Measurements from ENCODE around the gene CEP104.
A peak's percentile ranks its signal among the peaks of the same experiment; 100 is the strongest.

Gene CEP104

DNA sequence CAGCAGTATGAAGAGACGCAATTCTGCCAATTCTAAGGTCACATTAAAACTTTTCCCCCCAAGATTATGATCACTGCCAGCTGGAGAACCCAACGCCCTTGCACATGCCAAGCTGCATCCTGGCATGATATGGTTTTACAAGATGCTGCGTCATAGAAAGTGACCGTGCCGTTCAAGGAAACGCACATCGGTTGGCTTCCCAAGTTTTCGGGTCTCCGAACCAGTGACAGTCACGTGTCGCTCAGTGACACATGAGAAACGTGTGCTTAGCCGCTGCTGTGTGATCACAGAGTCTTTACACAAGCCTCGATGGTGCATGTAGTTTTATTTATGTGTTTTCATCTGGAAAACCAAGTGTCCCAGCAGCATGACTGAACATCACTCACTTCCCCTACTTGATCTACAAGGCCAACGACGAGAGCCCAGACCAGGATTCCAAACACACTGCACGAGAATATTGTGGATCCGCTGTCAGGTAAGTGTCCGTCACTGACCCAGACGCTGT, 77.0 kb downstream of the CEP104 start:
- DNase-seq (ENCODE audit: low read depth in 4 of 4, low spot score in 1 of 4): no peak

DNA sequence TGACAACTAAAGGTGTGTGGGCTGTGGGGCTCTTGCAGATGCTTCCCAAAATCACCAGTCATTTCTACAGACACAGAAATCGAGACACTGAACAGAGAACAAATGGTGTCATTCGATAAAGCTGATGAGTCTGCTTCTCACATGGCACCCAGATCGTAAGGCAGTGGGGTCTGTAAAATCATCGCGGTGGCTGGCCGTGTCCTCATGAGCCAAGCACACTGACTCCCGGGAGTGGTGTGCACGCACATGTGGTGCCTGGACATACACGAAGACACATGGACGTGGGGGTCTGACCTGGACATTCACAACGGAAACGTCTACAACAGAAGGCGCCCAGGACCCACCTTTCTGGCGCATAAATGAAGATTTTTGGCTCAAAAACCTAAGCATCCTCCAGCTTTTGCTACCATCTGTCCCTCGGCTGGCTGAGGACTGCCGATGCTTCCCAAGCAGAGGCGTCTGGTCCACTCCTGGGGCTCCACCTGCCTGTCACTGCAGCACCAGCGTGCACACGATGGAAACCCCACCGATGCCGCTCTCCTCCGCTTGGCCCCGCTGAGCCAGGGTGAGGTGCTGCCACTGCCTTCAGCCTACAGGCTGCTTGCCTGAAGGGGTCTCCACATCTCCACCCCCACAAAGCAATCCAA, 77.6 kb downstream of the CEP104 start:
- no peak for DNase-seq (ENCODE audit: low read depth in 4 of 4, low spot score in 1 of 4)

DNA sequence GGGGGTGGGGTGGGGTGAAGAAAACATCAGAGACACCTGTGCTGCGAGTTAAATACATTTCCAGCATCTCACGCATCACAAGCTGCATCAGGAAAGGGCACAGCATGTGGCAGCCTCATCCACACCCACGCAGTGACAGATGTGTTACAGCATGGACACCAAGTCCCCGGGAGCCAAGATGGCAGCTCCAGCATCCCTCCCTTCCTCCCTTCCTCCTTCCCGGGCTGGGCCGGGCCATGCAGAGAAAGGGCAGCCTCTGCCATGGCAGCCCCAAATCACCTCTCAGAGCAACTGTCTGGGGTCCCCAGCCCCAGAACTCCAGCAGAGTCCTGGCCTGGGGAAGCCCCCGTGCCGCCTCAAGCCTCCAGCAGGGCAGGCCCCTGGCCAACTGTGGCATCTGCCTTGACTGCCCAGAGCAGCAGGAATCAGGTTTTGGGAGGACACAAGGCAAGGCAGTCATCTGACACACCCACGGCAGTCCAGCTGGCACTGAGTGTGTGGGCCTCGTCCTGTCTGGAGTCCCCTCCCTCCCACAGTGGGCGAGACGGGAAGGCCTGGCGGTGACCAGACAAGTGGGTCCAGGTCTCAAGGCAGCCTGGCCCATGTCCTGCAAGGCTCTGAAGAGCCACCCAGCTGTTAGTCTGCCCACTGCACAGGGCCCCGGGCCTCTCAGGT, 78.3 kb downstream of the CEP104 start:
- DNase-seq (ENCODE audit: low read depth in 4 of 4, low spot score in 1 of 4): no peak

DNA sequence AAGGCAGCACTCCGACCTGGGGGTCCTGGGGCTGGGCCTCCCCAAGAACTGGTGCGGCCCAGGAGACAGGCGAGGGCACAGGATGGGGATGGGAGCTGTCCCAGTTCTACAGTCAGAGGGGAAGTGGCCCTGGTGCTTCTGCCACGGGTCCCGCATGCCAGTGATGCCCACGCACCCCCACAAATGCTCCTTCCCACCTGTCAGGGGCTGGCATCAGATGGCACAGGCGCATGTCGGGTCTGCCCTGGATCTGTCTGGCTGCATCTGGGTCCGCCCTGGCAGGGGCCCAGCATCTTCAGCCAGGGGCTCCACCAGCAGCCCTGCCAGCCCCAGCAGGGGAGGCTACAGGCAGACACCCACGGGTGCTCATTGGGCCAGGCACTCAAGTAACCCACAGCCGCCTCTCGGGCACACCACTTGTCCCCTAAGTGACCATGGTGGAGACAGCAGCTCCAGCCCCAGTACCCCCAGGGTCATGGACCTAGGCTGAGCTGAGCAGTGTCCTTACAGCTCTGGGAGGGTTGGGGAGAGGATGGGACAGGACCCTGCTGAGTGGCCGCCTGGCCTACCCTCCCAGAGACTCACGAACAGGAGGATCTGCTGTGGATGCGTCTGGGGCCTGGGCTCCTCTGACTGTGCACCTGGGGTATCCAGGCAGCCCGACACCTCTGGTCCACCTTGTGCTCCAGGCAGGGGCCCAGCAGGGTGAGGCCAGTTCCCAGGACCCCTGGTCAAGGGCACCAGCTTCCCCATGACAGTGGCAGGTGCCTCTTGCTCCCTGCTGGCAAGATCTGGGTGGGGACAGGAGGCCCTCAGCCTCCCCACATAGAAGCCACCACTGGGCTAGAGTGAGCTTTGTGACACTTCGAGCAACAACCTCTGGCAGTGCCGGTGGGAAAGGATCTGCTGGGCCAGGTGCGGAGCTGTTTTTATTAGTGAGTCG, 79.1 kb downstream of the CEP104 start:
- DNase-seq (ENCODE audit: low read depth in 4 of 4, low spot score in 1 of 4): no peak

DNA sequence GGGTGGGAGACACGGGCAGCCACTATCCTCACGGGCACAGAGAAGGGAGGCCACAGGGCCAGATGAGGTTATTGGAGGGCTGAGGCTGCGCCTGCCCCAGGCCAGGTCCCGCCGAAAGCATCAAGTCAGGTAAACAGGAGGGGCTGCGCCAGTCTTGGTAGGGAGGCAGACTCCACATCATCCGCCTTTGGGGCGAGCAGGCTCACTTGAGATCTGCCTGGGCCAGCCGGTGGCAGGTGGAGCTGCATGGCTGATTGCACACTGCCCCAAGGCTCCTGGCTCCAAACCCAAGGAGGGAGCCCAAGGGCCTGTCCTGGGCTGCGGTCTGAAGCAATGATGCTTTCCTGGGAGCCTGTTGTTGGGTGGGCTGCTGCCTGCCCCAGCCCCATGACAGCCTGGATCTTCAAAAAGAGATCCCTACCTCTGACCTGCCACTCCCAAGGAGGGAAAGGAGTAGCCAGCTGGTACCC, 79.9 kb downstream of the CEP104 start:
- no peak for DNase-seq (ENCODE audit: low read depth in 4 of 4, low spot score in 1 of 4)

DNA sequence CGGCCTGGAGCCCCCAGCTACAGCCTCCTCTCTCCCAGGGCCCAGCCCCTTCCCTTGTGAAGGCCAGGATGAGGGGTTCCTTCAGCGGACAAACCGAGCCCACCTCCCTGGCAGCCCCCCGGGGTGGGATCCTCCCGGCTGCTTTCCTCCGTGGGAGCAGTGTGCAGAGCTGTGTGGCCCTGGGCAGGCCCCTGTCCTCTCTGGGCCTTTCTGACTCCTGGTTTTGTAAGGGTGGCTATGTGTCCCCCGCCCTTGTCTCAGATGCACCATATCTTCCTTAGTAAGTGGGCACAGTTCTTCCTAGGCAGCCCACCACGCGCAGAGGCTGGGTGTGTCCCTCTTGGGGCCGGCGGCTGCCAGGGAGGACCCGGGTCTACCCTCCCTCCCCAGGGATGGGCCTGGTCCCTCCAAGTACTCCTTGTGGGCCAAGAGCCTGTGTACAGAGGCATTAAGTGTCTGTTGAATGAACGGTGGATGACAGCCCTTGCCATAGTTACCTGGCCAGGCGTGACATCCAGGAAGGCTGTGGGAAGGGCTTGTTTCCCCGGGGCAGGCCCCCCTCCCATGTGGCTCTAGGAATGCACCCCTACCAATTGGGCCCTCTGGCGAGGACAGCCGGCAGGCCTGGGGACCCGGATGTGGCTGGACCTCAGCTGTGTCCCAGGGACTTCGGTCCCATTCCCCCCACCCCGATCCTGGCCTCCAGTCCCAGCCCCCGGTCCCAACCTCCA, 80.6 kb downstream of the CEP104 start:
- no peak for DNase-seq (ENCODE audit: low read depth in 4 of 4, low spot score in 1 of 4)

DNA sequence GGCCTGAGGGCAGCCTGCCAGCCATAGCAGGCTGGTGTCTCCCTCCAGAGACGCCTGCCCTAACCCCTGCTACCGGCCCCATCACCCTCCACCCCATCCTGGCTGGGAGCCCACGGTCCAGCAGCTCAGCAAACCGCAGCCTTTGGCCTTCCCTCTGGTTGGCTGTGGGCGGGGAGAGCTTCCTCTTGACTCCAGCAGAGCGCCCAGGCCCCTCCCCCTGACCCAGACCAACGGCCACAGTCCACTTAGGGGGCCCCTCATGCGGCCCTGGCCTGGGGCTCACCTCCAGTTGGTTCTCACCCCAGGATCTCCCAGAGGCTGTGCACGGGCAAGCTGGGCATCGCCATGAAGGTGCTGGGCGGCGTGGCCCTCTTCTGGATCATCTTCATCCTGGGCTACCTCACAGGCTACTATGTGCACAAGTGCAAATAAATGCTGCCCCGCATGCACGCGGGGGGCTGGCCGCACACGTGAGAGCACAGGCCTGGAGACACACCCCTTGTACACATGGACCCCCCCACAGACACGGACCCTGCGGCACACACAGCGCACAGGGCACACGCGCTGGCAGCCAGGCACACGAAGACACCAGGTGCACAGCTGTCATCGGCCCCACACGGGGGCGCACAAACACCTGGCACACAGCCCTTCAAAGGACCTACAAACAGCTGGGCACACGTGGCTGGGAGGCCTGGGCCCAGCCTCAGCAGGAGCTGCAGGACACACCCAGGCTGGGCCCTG, 81.4 kb downstream of the CEP104 start:
- DNase-seq (ENCODE audit: low read depth in 4 of 4, low spot score in 1 of 4): peak in 2 of 4 experiments; percentile 38 to 40

DNA sequence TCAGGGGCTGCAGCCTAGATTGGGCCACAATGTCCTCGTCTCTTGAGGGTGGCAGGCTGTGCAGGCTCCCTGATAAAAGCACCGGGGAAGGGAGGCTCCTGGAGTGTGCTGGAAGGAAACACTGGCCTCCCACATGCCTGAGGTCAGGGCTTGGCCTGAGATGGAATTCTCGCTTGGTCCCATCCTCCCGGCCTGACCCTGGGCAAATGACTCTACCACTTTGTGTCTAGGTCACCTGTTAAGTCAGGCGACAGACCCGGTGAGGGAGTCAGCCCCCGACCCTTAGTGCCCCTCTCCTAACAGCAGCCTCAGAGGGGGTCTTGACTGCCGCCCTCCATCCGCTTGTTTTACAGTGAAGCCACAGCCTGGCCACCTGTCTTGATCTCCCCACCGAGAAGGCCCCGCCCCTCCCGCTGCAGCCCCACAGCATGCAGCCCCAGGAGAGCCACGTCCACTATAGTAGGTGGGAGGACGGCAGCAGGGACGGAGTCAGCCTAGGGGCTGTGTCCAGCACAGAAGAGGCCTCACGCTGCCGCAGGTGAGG, 82.0 kb downstream of the CEP104 start:
- DNase-seq (ENCODE audit: low read depth in 4 of 4, low spot score in 1 of 4): no peak

DNA sequence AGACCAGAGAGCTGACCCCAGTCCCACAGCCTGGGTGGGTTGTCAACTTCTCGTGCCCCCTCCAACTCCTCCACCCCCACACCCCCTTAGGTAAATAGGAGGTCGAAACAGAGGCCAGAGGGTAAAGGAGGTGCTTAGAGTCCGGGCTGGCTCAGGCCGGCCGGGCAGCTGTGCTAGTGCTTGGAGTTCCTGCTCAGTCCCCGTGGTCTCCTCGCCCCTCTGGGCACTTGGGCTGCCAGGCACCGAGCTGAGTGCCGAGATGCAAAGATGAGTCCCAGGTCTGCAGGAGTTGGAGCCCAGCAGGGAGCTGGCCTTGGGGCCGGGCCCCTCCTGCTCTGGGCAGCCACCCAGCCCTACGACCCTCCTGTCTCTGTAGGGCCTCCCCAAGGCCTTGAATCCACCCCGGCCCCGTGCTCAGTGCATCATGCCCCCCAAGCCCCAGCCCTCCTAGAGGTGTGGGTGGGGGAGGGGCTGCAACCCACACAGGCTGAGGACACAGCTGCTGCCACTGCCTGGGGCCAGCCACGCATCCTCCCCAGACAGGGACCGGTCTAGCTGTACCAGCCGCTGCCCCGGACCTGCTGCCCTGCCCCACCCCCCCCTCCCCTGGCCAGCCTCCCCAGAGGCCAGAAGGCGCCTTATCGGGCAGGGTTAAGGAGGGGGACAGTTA, 82.6 kb downstream of the CEP104 start:
- DNase-seq (ENCODE audit: low read depth in 4 of 4, low spot score in 1 of 4): no peak

DNA sequence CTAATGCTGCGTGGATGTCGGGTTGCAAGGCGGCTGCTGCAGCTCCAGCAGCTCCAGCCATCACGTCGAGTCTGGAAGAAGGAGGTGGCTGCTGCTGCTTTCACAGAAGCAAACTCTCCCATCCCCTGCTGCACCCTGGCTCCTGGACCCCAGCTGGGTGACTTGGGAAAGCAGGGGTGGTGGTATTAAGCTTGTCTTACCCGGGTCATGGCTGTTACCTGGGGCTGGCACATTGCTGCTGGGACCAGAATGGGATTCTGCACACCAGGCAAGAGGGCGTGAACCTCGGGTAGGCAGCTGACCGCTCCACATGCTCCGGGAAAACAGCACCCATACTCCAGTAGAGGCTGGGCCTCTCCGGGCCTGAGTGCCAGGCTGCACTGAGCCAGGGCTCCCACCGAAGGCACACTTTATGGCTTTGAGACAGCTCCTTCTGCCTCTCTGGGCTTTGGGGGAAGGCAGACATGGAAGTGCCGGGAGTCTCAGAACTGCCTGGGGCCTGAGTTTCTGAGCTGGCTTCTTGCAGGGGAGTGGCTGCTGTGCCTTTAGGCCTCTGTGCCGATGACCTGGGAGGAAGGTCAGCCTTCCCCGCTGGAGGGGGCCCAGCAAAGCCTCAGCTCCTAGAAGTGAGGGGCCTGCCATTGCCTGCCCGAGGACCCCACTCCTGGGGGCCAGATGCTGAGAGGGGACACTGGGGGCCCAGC, 83.3 kb downstream of the CEP104 start:
- DNase-seq (ENCODE audit: low read depth in 4 of 4, low spot score in 1 of 4): no peak

DNA sequence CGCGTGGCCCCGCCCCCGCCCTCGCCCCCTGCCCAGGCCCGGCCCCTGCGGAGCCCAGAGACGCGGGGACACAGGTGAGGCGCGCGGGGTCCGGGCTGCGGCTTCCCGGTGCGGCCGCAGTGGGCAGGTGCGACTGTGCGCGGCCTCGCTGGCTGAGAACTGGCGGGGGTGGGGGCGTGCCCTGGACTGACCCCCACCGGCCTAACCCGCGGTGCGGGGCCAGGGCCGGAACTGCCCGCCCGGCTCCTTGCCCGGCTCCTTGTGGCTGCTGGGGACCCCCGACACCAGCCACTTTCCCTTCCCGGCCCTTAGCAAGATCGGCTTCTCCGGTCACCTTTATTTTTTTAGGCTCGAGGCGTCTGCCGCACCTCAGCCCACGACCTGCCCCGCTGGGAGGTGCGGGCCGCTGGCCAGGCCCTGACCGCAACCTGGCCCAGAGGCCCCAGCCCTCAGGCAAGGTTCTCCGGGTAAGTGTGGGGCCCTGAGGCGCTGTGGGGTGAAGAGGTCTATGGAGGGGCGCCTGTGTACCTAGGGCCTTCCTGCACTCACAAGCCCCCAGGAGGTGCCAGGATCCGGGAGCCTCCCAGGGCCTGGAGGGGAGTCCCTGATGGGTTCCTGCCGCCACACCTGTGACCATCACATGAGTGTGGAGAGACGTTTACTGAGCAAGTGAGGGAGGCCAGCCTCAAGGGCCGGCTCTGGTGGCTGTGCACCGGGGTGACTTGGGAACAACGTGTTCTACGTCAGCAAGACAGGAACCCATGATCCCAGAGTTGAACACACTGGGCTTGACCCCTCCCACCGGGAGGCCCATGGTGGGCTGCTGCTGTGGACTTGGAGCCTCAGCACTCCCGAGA, 84.1 kb downstream of the CEP104 start, which contains the start of gene SMIM1:
Gene SMIM1 (plus strand): TSS at position 35 of the 857 bp plus-strand sequence. CDS start 2,625 bp downstream, outside the sequence.
- DNase-seq (ENCODE audit: low read depth in 4 of 4, low spot score in 1 of 4): no peak

DNA sequence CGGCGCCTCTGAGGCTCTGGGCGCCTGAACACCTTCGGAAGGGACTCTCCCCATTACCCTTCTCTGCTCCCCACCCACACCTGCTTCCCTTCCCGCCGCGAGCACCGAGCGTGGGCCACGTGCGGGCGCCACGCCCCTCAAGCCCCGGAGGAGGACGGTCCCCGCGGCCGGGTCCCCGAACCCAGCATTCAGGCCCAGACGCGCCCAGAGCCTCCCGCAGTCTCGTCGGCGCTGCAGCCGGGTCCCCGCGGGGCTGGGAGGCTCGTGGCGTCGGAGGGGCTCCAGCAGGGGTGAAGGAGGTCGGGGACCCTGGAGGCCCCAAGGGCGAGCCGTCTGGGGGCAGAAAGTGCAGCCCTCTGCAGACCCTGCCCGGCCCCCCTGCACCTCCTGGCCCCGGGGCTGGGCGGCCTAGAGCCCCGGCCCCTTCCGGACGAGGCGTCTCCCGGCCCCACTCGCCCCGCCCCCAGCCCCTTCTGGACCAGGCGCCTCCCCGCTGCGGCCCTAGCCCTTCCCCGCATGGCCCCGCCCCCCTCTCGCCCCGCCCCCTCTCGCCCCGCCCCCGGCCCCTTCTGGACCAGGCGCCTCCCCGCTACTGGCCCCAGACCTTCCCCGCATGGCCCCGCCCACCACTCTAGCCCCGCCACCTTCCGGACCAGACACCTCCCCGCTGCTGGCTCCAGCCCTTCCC, 84.8 kb downstream of the CEP104 start:
- peak; percentile 61 to 91 (median 72) for DNase-seq (ENCODE audit: low read depth in 4 of 4, low spot score in 1 of 4)

DNA sequence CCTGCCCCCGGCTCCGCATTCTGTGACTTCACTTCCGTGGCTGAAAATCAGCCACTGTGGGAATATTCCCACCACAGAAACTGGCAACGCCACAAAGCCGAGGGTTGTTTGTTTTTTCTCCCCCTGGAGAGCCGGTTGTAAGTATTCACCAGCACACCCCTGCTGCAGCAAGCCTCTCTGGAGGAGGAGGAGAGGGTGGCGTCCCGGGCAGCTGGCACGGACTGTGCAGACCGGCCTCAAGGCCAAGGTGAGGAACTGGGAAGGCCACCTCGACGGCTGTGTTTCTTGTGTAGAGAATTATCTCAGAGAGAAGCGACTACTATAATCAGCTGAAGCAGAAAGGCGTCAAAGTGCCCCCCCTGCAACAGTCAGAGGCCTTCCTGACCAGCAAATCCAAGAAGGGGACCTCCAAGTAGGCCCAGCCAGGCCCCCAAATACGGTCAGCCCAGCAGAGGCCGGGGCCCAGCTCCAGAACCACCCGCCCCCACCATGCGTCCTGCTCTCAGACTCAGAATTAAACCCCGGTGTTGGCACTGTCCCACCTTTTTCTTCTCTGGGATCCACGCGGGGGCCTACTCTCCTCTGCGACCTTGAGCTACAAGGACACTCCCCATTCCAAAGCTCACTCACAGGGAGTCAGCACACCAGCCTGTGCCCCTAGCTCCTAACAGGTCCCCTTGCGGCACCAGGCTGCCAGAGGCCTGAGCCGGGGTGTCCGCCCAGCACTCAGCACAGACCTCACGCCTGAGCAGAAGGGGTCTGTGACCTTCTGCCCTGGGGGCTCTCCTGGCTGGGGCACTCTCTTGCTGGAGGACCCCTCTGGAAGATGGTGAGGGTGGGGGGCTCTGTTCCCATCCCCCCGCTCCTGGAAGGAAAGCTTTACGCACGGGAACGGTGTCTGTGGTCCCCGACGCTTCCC, 85.6 kb downstream of the CEP104 start:
- no peak for DNase-seq (ENCODE audit: low read depth in 4 of 4, low spot score in 1 of 4)

DNA sequence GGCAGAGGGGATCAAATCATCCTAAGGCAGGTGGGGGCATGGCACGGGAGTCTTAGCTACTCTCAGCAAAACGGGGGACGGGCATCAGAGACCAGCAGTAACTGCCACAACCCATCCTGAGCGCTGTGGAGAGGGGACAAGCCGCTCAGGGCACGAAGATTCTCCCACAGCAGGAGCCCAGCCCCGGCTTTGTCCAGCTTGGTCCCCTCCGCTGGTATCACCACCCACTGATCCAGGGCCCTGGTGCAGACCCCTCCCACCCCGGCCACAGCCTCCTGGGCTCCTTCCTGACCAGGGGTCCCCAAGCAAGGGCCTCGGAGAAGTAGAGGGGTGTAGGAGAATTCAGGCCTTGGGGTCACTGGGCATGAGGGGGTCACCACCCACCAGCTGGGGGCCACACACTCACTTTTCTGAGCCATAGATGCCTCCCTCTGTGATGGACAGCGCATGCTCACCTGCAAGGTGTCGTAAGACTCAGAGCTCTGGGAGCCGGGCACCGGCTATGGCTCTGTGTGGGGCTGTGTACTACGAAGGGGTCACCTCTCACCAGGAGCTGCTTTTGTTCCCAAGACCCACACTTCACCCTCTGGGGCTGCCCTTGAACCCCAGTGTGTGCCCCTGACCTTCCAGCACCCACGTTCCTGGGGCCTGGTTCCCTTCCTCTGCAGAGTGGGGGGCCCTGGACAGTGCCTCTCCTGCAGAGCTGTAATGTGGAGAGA, 86.8 kb downstream of the CEP104 start:
- no peak for DNase-seq (ENCODE audit: low read depth in 4 of 4, low spot score in 1 of 4)

DNA sequence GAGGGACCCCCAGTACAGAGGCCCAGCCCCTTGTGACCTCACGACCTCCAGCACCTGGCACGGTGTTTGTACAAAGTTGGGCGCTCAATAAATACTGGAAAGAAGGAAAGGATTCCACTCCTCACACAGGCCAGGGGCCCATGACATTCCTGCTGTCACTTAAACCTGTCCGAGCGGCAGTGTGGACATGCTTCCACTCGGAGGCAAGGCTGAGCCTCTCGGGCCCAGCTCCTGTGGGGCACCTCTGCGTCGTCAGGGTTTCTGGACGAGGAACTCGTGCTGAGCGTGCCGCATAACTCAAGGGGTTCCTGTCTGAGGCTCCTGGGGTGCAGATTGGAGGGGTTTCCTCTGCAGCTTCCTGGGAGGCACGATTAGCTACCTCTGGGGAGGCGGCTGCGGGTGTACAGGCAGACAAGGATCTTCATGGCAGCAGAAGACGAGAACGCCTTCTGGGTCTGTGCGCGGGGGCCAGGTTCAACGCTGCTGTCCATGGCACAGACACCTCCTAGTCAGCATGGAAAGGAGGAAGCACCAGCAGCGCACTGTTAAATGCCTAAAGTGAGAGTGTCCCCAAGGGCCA, 88.1 kb downstream of the CEP104 start:
- DNase-seq (ENCODE audit: low read depth in 4 of 4, low spot score in 1 of 4): no peak
